Measurements from ENCODE around the gene COBL. TPM values are rescaled to one million over a fixed set of nuclear protein-coding genes. Genes with fewer than 3 reads are reported as not detected.

COBL gene
- total RNA-seq, 1 donor from 2014 or later, result 0.11 TPM

GRCh38 chr7:51025668-51026067, 290.9 kb downstream of the COBL start:
- no peaks in the 10 kb centered on the region for H3K9me3 ChIP-seq
- no peaks in the 10 kb centered on the region for H3K27me3 ChIP-seq
- intact Hi-C loops (cut with DNase I), result no loop called here
- no peaks in the 10 kb centered on the region for H3K36me3 ChIP-seq
- no peaks in the 10 kb centered on the region for H3K4me1 ChIP-seq
- TF ChIP-seq, protein P1, sequence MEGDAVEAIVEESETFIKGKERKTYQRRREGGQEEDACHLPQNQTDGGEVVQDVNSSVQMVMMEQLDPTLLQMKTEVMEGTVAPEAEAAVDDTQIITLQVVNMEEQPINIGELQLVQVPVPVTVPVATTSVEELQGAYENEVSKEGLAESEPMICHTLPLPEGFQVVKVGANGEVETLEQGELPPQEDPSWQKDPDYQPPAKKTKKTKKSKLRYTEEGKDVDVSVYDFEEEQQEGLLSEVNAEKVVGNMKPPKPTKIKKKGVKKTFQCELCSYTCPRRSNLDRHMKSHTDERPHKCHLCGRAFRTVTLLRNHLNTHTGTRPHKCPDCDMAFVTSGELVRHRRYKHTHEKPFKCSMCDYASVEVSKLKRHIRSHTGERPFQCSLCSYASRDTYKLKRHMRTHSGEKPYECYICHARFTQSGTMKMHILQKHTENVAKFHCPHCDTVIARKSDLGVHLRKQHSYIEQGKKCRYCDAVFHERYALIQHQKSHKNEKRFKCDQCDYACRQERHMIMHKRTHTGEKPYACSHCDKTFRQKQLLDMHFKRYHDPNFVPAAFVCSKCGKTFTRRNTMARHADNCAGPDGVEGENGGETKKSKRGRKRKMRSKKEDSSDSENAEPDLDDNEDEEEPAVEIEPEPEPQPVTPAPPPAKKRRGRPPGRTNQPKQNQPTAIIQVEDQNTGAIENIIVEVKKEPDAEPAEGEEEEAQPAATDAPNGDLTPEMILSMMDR (IDR thresholded peaks at IDR 0.05), result no peak
- no peak overlapping the region for H3K4me3 ChIP-seq
- DNase-seq (ENCODE audit: low spot score in 2 of 2), result peak in 1 of 2 donors; percentile 31
- H3K27ac ChIP-seq, result no peak overlapping the region

DNA sequence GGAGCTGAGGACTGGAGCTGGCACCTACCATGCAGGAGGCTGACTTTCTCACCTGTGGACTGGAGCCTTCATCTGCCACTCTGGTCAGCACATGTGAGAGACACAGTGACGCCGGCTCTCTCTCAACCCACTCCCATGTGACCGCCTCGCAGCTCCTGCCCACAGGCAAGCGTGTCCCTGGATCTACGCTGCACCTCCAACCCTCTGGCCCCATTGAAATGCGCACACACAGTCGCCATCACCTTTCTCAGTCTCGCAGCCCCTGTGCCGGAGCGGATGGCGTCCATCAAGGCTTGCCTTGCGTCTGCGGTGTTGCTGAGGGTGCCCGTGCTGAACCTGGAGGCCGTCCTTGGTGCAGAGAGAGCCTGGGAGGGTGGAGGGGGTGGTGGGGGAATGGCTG, 291.7 kb downstream of the COBL start:
- Histone ChIP-seq H3K9me3 (no peaks in the 10 kb centered on the region), H3K4me1 (no peaks in the 10 kb centered on the region), H3K27me3 (no peaks in the 10 kb centered on the region), H3K36me3 (no peaks in the 10 kb centered on the region), H3K27ac (no peak overlapping the region), H3K4me3 (no peak overlapping the region)
- intact Hi-C loops (cut with DNase I), result no loop called here
- TF ChIP-seq, protein P1 (IDR thresholded peaks at IDR 0.05), result no peak
- DNase-seq (ENCODE audit: low spot score in 2 of 2), result peak in 1 of 2 donors; percentile 58

- no peaks in the 10 kb centered on the region for H3K4me1 ChIP-seq
- H3K4me3 ChIP-seq, result no peak overlapping the region
- DNase-seq (ENCODE audit: low spot score in 2 of 2), result peak in 1 of 2 donors; percentile 31
- no peaks in the 10 kb centered on the region for H3K36me3 ChIP-seq
- TF ChIP-seq, protein P1 (IDR thresholded peaks at IDR 0.05), result no peak
- no peaks in the 10 kb centered on the region for H3K9me3 ChIP-seq
- intact Hi-C loops (cut with DNase I), result no loop called here
- no peak overlapping the region for H3K27ac ChIP-seq
- H3K27me3 ChIP-seq, result no peaks in the 10 kb centered on the region
Measured at GRCh38 chr7:51023547-51023946, 293.1 kb downstream of the COBL start.

GRCh38 chr7:51022821-51023220, 293.8 kb downstream of the COBL start:
- no peak overlapping the region for H3K27ac ChIP-seq
- no peaks in the 10 kb centered on the region for H3K27me3 ChIP-seq
- no peaks in the 10 kb centered on the region for H3K36me3 ChIP-seq
- peak in 1 of 2 donors; percentile 11 for DNase-seq (ENCODE audit: low spot score in 2 of 2)
- intact Hi-C loops (cut with DNase I), result no loop called here
- H3K9me3 ChIP-seq, result no peaks in the 10 kb centered on the region
- H3K4me1 ChIP-seq, result no peaks in the 10 kb centered on the region
- no peak overlapping the region for H3K4me3 ChIP-seq
- TF ChIP-seq, protein P1 (IDR thresholded peaks at IDR 0.05), result no peak

DNA sequence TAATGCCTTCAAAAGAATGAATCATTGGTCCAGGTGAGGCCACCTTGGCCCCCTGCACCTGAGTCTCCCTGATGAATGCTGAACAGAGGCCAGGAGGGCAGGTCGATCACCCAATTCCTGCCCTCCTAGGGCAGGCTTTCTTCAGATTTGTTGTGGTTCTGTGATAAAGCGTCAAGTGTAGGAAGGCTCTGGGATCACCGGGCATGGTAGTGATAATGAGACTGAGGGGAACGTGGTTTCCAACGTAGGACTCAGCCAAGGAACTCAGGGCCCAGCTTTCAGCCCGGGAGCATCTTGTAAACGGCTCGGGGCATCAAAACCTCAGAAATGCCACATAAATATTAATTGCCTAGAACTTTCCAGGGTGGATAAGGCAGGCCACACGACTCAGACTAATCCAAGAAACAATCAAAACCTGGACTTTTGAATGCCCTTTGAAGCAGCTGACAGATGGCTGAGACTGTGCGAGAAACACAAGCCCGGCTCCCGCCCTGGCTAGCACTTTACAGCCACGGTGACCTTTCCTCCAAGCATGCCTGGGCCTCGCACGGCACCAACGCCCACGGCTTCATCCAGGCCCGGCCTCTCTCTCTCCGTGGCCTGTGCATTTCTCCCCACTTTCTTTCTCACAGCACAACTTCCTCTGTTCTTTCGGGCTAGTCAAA, 294.6 kb downstream of the COBL start:
- Histone ChIP-seq H3K9me3 (no peaks in the 10 kb centered on the region), H3K27me3 (no peaks in the 10 kb centered on the region), H3K4me3 (no peak overlapping the region), H3K36me3 (no peaks in the 10 kb centered on the region), H3K4me1 (no peaks in the 10 kb centered on the region), H3K27ac (no peak overlapping the region)
- DNase-seq (ENCODE audit: low spot score in 2 of 2), result peak in 1 of 2 donors; percentile 33
- TF ChIP-seq, protein P1 (IDR thresholded peaks at IDR 0.05), result no peak
- intact Hi-C loops (cut with DNase I), result no loop called here

All from ascending aorta (tissue), 2 donors.